Keratinocyte (primary cell): ENCODE results near the gene ANAPC10. TPM values are rescaled to one million over a fixed set of nuclear protein-coding genes. Genes with fewer than 3 reads are reported as not detected.
A peak's percentile ranks its signal among the peaks of the same experiment; 100 is the strongest.

Source experiments
- DNase-seq: peaks from one replicate; pipeline ENCODE4 v3.0.0-alpha.2; 2011; ENCODE audit warnings: low read depth, missing footprints, low spot score
- FAIRE-seq: peaks from 2 replicates; lab custom pipeline; 2011; peaks lifted over from hg19 to GRCh38; lab: Jason Lieb, UNC
- H2AFZ ChIP-seq: 2 replicates; pipeline ENCODE4 v1.6.0; 2012; ENCODE audit warnings: low read length, control low read depth, inconsistent platforms; ENCODE audit not compliant: control insufficient read depth
- H3K27ac ChIP-seq: 2 replicates; pipeline ENCODE4 v1.5.1; 2011; ENCODE audit warnings: low read length; ENCODE audit not compliant: control insufficient read depth, insufficient read depth
- H3K27me3 ChIP-seq: 3 replicates; pipeline ENCODE4 v1.6.0; 2011; ENCODE audit warnings: low read length; ENCODE audit not compliant: control insufficient read depth, insufficient read depth; ENCODE audit errors: extremely low read depth
- H3K36me3 ChIP-seq, 2 experiments: 2 replicates in 1 of 2; 3 replicates in 1 of 2; pipeline ENCODE4 v1.5.1; 2011; ENCODE audit warnings: low read length in 2 of 2, mild to moderate bottlenecking in 1 of 2; ENCODE audit not compliant: control insufficient read depth in 2 of 2, insufficient read depth in 2 of 2; ENCODE audit errors: extremely low read depth in 1 of 2
- H3K4me1 ChIP-seq: 3 replicates; pipeline ENCODE4 v1.5.1; 2011; ENCODE audit warnings: low read length; ENCODE audit not compliant: control insufficient read depth, insufficient read depth; ENCODE audit errors: extremely low read depth
- H3K4me2 ChIP-seq: 3 replicates; pipeline ENCODE4 v1.6.0; 2011; ENCODE audit warnings: low read depth, low read length; ENCODE audit not compliant: control insufficient read depth, insufficient read depth; ENCODE audit errors: extremely low read depth
- H3K4me3 ChIP-seq, 3 experiments: fragments of 200-600 bp in 1 of 3; sonication (generic) in 1 of 3; 2 replicates in 2 of 3; 3 replicates in 1 of 3; pipeline ENCODE4 v1.5.1; 2011 to 2016; ENCODE audit warnings: low read length in 3 of 3, mild to moderate bottlenecking in 3 of 3, control low read depth in 2 of 3, inconsistent platforms in 1 of 3, low read depth in 1 of 3, mixed read lengths in 1 of 3, mixed run types in 1 of 3, moderate library complexity in 1 of 3; ENCODE audit not compliant: control insufficient read depth in 2 of 3, insufficient read depth in 2 of 3; ENCODE audit errors: extremely low read depth in 1 of 3
- H3K79me2 ChIP-seq: 2 replicates; pipeline ENCODE4 v1.6.0; 2012; ENCODE audit warnings: low read length; ENCODE audit not compliant: control insufficient read depth, insufficient read depth
- H3K9ac ChIP-seq: 3 replicates; pipeline ENCODE4 v1.6.0; 2011; ENCODE audit warnings: low read length; ENCODE audit not compliant: control insufficient read depth, insufficient read depth; ENCODE audit errors: extremely low read depth
- H3K9me1 ChIP-seq: 3 replicates; pipeline ENCODE4 v1.6.0; 2011; ENCODE audit warnings: low read length; ENCODE audit not compliant: control insufficient read depth, insufficient read depth; ENCODE audit errors: extremely low read depth
- H3K9me3 ChIP-seq: 2 replicates; pipeline ENCODE4 v1.5.1; 2012; ENCODE audit warnings: low read depth, low read length; ENCODE audit not compliant: control insufficient read depth
- H4K20me1 ChIP-seq: 3 replicates; pipeline ENCODE4 v1.6.0; 2011; ENCODE audit warnings: low read length; ENCODE audit not compliant: control insufficient read depth, insufficient read depth; ENCODE audit errors: extremely low read depth
- EZH2 ChIP-seq: IDR thresholded peaks from one replicate; pipeline ENCODE4 v1.6.1; 2012; ENCODE audit warnings: inconsistent platforms, mild to moderate bottlenecking, low read length, moderate library complexity
- dilution Hi-C: fragments of 300-500 bp; cut with MboI; formaldehyde crosslinking; loops from one replicate; pipeline ENCODE4 v1.7.0; 2020; ENCODE audit warnings: low sequenced_read_pairs; ENCODE audit not compliant: extremely low pct_ligation_motif_present
- polyA plus RNA-seq, 5 experiments: library from polyadenylated mRNA; depleted of rRNA in 3 of 5; stranded (reverse) in 3 of 5; stranded (forward) in 1 of 5; unstranded in 1 of 5; fragments of >200 nt; gene quantifications; 1 replicate in 1 of 5; 2 replicates in 3 of 5; 3 replicates in 1 of 5; pipeline versions ENCODE4 v1.2.1 to v1.2.3, GENCODE V29; 2011 to 2012; ENCODE audit warnings: missing spikeins in 2 of 5, low read depth in 1 of 5, low replicate concordance in 1 of 5
- TF ChIP-seq, protein P1 (sequence below), 3 experiments: IDR thresholded peaks in 1 of 3; conservative IDR thresholded peaks in 1 of 3; optimal IDR thresholded peaks in 1 of 3; 2 replicates in 2 of 3; 3 replicates in 1 of 3; pipeline versions ENCODE3 to v1.5.1; 2011; ENCODE audit warnings: low read length in 3 of 3, mild to moderate bottlenecking in 3 of 3, moderate library complexity in 2 of 3, control low read depth in 1 of 3, inconsistent platforms in 1 of 3; ENCODE audit not compliant: insufficient read depth in 2 of 3; ENCODE audit errors: extremely low read depth in 1 of 3

ANAPC10 gene
- polyA plus RNA-seq, 1 donor (not counting 4 experiments of a cell fraction or from before 2014, with no cell fraction given) = 34.3 TPM

DNA sequence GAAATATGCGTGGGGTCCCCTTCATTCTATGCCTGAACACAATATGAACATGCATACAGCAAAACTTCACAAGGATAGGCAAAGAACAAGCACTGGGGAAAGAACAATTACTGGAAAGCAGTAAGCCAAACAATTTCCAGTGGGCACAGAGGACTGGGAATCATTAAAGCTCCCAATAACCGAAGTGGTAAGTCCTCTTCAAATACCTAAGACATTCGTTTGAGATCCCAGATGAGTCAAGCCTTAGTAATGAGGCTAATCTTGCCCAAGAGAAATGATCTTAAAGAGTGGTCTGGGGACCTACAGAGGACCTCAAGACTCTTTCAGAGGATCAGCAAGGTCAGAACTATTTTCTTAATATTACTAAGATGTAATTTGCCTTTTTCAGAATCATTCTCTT is 28.6 kb downstream of the ANAPC10 start:
- Histone ChIP-seq H3K9me1 (no peaks in the 10 kb centered on the region), H3K79me2 (peaks cover 5% of the 10 kb centered on the region), H3K9ac (no peak overlapping the region), H4K20me1 (no peaks in the 10 kb centered on the region), H3K27me3 (no peaks in the 10 kb centered on the region), H3K4me1 (peaks cover 6% of the 10 kb centered on the region), H3K4me2 (no peak overlapping the region), H2AFZ (no peak overlapping the region), H3K4me3 (no peak overlapping the region), H3K9me3 (no peaks in the 10 kb centered on the region), H3K36me3 (no peaks in the 10 kb centered on the region), H3K27ac (no peak overlapping the region)
- FAIRE-seq (peak; percentile 69), DNase-seq (no peak)
- TF ChIP-seq, protein P1, sequence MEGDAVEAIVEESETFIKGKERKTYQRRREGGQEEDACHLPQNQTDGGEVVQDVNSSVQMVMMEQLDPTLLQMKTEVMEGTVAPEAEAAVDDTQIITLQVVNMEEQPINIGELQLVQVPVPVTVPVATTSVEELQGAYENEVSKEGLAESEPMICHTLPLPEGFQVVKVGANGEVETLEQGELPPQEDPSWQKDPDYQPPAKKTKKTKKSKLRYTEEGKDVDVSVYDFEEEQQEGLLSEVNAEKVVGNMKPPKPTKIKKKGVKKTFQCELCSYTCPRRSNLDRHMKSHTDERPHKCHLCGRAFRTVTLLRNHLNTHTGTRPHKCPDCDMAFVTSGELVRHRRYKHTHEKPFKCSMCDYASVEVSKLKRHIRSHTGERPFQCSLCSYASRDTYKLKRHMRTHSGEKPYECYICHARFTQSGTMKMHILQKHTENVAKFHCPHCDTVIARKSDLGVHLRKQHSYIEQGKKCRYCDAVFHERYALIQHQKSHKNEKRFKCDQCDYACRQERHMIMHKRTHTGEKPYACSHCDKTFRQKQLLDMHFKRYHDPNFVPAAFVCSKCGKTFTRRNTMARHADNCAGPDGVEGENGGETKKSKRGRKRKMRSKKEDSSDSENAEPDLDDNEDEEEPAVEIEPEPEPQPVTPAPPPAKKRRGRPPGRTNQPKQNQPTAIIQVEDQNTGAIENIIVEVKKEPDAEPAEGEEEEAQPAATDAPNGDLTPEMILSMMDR (optimal IDR thresholded peaks at IDR 0.05 in 1 of 3, IDR thresholded peaks at IDR 0.05 in 1 of 3, conservative IDR thresholded peaks at IDR 0.05 in 1 of 3; ENCODE audit: extremely low read depth in 1 of 3, insufficient read depth in 2 of 3, low read length in 3 of 3) = no peak
- no peak for TF ChIP-seq EZH2
- dilution Hi-C loops = no loop called here

DNA sequence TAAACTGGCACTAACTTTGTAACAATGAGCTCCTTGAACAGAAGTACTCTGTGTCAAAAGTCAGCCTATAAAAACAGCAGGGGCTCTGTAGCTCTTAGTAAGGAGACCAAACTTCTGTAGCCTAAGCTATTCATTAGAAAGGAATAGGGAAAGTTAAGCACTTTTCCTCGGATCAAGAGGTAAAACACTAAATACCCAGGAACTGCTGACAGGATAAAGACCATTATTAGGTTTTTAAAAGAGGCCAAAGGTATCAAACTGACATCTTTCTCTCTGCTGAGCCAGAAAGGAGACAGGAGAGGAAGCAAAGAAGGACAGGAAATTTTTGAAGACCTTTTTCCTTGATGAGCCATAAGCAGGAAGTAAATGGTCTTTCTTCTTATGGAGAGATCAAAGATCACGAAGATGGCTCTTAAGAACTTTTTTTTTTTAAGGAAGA is 31.9 kb downstream of the ANAPC10 start:
- H3K4me3 ChIP-seq = no peak overlapping the region
- TF ChIP-seq EZH2 = no peak
- TF ChIP-seq, protein P1 (optimal IDR thresholded peaks at IDR 0.05 in 1 of 3, IDR thresholded peaks at IDR 0.05 in 1 of 3, conservative IDR thresholded peaks at IDR 0.05 in 1 of 3; ENCODE audit: extremely low read depth in 1 of 3, insufficient read depth in 2 of 3, low read length in 3 of 3) = no peak
- peaks cover 6% of the 10 kb centered on the region for H3K4me1 ChIP-seq
- H3K4me2 ChIP-seq = no peak overlapping the region
- H3K9me3 ChIP-seq = no peaks in the 10 kb centered on the region
- H2AFZ ChIP-seq = no peak overlapping the region
- no peaks in the 10 kb centered on the region for H3K27me3 ChIP-seq
- no peaks in the 10 kb centered on the region for H3K36me3 ChIP-seq
- FAIRE-seq = peak; percentile 41
- no peak overlapping the region for H3K9ac ChIP-seq
- dilution Hi-C loops = no loop called here
- no peak for DNase-seq
- no peaks in the 10 kb centered on the region for H4K20me1 ChIP-seq
- H3K79me2 ChIP-seq = peaks cover 5% of the 10 kb centered on the region
- H3K27ac ChIP-seq = no peak overlapping the region
- H3K9me1 ChIP-seq = no peaks in the 10 kb centered on the region
